SK-N-SH (cell line): ENCODE data around the gene SYT6.

Experiments used
- CTCF ChIP-seq: fragments of 200-600 bp; sonication (generic); IDR thresholded peaks from 2 replicates; pipeline ENCODE4 v1.6.1; 2017; ENCODE audit warnings: antibody characterized with exemption, mild to moderate bottlenecking, moderate library complexity
- ELF1 ChIP-seq: IDR thresholded peaks from 2 replicates; pipeline ENCODE4 v1.4.0; 2012
- EP300 ChIP-seq, 2 experiments: IDR thresholded peaks; 2 replicates each; pipeline versions ENCODE4 v1.4.0 to v1.6.1; 2012; ENCODE audit warnings: borderline replicate concordance in 1 of 2, low read depth in 1 of 2, low read length in 1 of 2
- EZH2phosphoT487 ChIP-seq: fragments of 200-600 bp; sonication (generic); IDR thresholded peaks from 2 replicates; pipeline ENCODE4 v1.6.1; 2017; ENCODE audit warnings: low read depth, mixed run types, mild to moderate bottlenecking, antibody characterized with exemption, moderate library complexity, borderline replicate concordance
- GABPA ChIP-seq: IDR thresholded peaks from 2 replicates; pipeline ENCODE4 v1.4.0; 2012; ENCODE audit warnings: low read depth, mild to moderate bottlenecking
- IRF3 ChIP-seq: fragments of 150-350 bp; IDR thresholded peaks from 2 replicates; pipeline ENCODE4 v1.6.1; 2016; ENCODE audit warnings: mild to moderate bottlenecking, low read depth, low read length
- JUND ChIP-seq: IDR thresholded peaks from 2 replicates; pipeline ENCODE4 v1.4.0; 2012
- MAX ChIP-seq: IDR thresholded peaks from 2 replicates; pipeline ENCODE4 v1.4.0; 2012; ENCODE audit warnings: low read depth
- MXI1 ChIP-seq: IDR thresholded peaks from 2 replicates; pipeline ENCODE4 v1.6.1; 2012; ENCODE audit warnings: mild to moderate bottlenecking, low read depth, low read length, improper control_type of control experiment
- POLR2AphosphoS5 ChIP-seq: IDR thresholded peaks from 2 replicates; pipeline ENCODE4 v1.6.1; 2012; ENCODE audit warnings: low read depth, low read length
- RAD21 ChIP-seq: IDR thresholded peaks from 2 replicates; pipeline ENCODE4 v1.6.1; 2012; ENCODE audit warnings: mild to moderate bottlenecking, low read length
- SIN3A ChIP-seq: IDR thresholded peaks from 2 replicates; pipeline ENCODE4 v1.6.1; 2012; ENCODE audit warnings: low read depth, mild to moderate bottlenecking, low read length, moderate library complexity, borderline replicate concordance
- ZBTB33 ChIP-seq: IDR thresholded peaks from 2 replicates; pipeline ENCODE4 v1.4.0; 2012; ENCODE audit warnings: low read depth, borderline replicate concordance

DNA sequence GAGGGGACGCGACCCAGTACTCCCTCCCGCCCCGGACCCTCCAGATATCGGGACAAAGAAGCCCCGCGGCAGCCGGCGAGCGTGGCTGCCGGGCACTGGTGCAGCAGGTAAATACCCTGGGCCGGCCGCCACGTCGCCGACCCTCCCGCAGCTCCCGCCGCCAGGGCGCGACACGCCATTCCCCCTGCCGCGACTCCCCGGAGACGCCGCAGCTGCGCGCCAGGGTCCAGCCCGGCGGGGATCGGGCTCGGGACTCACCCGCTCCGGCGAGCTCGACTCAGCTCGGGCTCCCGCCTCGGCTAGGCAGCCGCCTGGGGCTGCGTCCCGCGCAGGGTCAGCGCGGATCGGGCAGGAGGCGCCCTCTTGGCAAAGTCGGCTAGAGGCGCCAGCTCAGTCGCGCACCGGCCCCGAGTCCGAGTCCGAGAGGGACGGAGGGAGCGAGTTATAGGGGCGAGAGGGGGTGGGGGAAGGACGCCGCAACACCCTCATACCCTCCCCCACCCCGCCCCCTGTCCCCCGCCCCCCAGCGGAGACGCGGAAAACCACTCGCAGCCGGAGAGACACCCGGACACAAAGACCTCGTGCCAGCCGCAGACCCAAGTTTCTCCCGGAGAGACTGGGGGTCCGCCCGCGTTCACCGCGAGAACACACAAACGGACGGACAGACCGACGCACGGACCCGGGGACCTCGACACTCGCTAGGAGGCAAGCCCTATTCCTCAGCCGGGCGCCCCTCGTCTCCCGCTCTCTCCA lies 985 bp downstream of the SYT6 start:
- no peak; the same call in 1 of the 2 replicates for TF ChIP-seq EZH2phosphoT487
- TF ChIP-seq ZBTB33: no peak
- no peak for TF ChIP-seq MAX
- TF ChIP-seq SIN3A: no peak
- TF ChIP-seq CTCF: no peak
- no peak for TF ChIP-seq POLR2AphosphoS5
- no peak for TF ChIP-seq ELF1
- no peak for TF ChIP-seq MXI1
- TF ChIP-seq EP300 (IDR thresholded peaks at IDR 0.05; ENCODE audit: borderline replicate concordance in 1 of 2, low read depth in 1 of 2, low read length in 1 of 2): no peak
- TF ChIP-seq RAD21: no peak
- no peak for TF ChIP-seq IRF3
- no peak for TF ChIP-seq JUND
- no peak for TF ChIP-seq GABPA
